GM19043 (cell line): ENCODE measurements around the gene GPX3.
A peak's percentile ranks its signal among the peaks of the same experiment; 100 is the strongest.

Source experiments
- ATAC-seq: cut with Tn5 transposase; IDR thresholded peaks from one replicate; pipeline ENCODE4 v1.9.1; 2021; ENCODE audit warnings: low read depth; ENCODE audit not compliant: unreplicated experiment

GPX3 gene

DNA sequence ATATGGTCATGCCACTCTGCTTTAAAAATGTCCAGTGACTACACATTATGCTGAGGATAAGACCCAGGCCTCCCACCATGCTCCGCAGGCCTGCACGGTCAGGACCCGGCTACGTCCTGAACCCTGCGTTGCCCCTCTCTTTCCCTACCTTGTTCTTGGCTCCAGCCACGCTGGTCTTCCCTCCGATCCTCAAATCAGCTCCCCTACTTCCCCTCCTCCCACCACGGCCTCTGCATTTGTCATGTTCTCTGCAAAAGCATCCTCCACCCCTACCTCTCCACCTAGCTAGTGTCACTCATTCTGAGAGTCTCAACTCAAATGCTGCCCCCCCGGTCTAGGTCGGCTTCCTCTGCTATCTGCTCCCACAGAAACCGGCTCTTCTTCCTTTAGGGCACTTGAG is 11.2 kb downstream of the GPX3 start:
- no peak for ATAC-seq

DNA sequence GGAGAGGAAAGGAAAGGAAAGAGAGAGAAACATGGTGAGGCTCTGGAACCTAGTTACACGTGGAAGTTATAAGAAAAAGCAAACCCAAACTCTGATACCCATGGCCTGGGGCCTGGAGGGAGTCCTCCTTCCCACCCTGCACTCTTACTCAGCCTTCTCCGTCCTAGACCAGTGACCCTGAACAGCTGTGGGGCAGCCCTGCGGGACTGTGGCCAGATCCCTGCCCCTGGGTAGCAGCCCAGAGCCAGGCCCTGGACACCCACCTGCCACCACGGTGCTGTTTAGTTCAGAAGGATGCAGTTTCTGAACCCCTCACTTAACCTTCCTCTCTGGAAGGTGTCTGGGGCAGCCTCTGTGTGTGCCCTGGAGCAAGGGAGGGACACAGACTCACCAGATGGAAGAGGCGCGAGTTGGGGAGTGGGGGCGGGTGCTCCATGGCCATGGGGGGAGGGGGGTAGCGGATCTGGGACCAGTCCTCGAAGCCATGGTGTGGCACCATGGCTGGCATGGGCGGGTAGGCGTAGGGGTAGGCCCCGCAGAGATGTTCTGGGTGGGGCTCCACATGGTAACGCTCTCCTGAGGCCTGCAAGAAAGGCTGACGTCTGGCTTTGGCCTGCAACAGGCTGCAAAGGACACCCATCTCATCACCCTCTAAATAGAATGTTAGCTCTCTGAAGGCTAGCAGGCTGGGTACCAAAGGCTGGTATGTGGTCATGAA is 13.0 kb downstream of the GPX3 start:
- no peak for ATAC-seq

DNA sequence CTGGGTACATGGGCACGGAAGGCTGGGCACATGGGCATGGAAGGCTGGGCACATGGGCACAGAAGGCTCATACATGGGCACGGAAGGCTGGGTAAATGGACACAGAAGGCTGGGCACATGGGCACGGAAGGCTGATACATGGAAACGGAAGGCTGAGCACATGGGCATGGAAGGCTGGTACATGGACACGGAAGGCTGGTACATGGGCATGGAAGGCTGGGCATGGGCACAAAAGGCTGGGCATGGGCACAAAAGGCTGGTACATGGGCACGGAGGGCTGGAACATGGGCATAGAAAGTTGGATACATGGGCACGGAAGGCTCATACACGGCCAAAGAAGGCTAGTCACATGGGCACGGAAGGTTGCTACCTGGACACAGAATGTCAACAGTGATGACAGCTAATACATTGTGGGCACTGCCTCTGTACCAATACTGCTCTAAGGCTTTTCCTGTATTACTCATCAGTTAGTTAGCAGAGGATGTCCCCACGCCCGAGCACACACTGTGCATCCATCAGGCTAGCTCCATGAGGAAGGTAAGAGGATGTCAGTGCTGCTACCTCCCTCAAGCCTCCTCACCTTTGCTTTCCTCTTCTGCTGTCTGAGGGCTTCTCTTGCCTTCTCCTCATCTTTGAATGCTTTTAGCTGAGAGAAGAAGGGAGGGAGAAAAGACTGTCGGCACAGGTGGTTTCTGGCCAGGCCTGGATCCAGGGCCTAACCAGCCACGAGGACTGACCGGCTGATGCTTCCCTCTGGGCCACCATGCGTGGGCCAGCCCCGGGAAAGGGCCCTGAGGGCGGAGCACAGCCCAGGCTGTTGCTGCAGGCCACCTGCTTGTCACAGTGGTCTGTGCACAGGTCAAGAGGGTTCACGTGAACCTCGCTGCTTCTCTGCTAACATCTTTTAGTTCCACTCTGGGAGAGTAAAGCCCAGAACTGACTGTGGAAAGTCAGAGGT is 14.3 kb downstream of the GPX3 start:
- no peak for ATAC-seq

DNA sequence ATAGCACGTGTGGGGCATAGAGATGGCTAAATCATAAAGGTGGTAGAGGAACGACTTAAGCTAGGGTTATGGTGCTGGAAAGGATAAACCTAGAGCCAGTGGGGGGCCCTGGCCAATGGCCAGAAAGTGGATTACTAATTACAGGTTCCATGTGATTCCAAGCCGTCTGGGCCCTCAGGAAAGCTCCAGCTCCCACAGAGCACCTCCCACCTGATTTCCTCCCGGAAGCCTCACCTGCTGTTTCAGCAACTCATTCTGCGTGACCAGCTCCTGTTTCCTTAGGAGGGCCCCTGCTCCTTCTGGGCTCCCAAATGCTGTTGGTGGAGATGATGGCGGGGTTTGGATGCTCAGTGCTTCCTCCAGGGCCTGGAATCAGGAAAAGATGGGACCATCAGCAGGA is 16.2 kb downstream of the GPX3 start:
- no peak for ATAC-seq

DNA sequence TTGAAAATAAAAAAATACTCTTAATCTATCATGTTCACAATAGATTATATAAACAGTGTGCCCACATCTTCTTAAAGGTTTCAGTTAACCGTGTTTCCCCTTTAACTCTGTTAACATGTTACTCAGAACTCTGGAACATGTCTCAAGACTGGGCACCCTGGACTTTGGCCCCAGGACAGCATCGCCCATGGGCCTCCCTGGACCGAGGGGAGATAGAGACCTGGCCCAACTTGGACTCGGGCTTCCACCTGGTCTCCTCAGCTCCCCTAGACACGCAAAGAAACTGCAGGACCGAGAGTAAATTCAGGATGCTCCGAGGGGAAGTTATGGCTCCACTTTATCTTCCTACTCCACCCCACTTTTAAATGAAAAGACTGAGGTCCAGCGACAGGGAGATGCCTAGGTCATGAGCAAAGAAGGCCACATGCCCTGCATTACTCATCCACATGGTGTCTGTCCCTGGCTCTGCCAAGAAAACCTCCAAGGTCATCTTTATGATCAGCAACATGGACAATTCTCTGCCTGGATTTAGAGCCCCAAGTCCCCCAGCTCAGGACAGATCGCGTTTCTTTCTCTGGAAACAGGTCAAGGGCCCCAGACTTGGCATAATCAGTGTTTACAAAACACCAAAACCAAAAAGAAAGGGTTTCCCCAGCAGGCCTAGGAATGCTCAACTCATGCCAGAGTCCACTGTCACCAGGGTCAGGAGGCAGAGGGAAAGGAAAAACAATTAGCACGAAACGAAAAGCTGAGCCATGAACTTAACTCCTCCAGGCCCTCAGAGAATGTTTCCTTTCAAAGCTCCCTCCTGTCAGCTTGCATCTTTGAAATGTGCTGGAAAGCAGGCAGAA is 17.4 kb downstream of the GPX3 start:
- no peak for ATAC-seq

DNA sequence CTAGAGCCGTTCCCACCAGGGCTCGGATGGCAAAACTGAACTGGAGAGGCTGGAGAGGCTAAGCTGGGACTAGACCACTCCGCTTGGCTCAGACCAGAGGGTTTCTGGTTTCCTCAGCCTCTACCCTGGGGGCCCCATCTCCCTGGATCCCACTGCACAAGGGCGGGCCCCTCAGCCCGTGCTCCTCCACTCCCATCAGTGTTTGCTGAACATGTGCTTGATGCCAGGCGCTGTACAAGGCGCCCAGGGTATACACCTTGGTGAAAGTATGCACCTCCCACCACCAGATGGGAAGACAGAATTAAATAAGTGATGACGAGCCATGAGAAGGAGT is 18.0 kb downstream of the GPX3 start:
- no peak for ATAC-seq

DNA sequence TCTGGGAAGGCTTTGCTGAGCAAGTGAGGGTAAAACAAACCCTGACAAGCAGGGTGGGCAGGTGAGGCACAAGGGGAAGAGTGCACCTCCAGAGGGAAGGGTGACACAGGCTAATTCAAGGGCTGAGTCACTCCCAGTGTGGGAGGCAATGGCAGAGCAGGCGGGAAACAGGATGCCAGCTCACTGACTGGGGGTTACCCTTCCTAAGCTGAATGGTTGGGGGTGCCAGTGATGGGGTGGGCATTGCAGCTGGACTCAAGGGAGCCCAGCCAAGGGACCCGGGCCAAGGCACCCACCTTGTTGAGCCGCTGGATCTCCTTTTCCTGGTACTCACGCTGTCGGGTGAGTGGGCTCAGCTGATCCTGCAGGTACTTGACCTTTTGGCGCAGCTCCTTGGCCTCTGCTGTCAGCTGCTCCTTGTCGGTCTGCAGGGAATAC is 18.4 kb downstream of the GPX3 start:
- ATAC-seq: no peak

DNA sequence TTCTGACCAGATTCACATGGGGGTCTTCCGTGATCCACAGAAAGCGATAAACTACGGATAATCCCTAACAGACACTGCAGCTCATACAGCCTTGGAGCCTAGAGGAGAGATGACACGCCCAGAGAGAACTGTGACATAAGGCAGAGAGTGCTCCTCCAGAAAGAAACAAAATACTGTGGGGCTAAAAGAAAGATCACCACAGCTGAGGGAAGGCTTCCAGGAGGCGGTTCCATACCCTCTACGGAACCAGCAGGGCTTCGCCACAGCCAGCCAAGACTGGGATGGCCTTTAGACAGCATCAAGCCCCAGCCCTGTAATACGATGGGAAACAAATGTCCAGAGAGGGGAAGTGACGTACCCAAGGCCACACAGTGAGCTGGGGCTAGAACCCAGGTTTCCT is 19.3 kb downstream of the GPX3 start:
- ATAC-seq: no peak

DNA sequence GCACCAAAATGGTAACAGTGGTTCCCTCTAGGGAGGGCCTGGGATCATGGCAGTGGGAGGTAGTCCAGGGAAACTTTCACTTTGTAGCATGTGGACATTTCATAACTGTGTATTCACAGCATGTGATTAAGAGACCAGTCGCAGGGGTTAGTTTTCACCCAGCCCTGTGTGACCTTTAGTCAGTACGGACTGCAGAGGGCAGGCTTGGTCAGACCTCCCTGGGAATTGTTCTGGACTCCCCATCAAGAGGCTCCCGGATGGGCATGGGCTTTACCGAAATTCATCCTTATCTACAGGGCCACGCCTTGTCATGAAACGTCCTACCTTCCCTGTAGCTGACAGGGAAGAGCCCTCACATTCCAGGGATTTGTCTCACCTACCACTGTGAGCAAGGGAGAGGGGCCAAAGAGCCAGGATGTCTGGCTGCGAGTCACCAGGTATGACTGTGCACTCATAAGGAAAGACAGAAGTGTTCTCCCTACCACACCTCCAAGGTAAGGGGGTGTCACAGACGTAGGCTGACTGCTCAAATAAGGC is 19.9 kb downstream of the GPX3 start:
- ATAC-seq: no peak

DNA sequence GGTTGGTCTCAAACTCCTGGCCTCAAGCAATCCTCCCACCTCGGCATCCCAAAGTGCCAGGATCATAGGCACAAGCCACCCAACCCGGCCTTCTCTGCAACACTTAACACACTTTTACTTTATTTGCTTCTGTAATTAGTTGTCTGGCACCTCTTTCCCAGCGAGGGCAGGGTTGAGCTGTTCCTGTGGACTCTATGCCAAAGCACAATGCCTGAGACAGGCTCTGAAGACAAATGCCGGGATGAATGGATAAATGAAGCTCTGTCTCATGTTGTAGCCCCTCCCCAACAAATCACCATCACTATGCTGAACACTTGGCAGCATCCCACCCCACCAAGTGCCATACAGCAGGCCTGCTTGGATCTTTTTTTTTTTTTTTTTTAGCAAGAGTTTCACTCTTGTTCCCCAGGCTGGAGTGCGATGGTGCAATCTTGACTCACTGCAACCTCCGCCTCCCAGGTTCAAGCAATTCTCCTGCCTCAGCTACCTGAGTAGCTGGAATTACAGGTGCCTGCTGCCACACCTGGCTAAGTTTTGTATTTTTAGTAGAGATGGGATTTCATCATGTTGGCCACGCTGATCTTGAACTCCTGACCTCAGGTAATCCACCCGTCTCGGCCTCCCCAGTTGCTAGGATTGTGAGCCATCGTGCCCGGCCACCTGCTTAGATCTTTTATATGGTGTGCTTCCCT is 21.3 kb downstream of the GPX3 start:
- ATAC-seq: no peak

DNA sequence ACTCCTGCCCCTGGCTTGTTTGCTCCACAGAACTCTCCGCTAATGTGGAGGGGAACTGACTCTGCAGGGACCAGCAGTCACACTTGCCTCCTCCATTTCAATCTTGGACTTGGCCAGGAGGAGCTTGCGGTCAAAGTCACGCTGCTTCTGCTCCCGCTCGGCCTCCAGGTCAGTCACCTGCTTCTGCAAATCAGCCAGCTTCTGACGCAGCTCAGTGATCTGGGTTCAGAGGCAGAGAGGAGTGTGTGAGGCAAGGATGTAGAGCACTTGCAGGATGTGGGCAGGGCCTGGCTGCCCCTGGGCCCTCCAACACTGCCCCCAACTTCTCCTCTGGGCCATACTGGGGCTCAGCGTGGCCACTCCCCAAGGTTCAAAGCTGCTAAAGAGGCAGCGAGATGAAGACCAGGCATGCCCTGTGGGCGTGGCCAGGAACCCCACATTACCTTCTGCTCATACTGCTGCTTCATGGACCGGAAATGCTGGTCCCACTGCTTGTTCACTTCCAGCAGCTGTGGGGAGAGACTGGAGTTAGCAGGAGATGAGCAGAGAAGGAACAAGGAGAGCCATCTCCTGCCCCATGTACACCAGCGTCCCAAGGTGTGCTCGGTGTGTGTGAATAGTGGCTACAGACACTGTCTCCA is 22.2 kb downstream of the GPX3 start:
- ATAC-seq: no peak

DNA sequence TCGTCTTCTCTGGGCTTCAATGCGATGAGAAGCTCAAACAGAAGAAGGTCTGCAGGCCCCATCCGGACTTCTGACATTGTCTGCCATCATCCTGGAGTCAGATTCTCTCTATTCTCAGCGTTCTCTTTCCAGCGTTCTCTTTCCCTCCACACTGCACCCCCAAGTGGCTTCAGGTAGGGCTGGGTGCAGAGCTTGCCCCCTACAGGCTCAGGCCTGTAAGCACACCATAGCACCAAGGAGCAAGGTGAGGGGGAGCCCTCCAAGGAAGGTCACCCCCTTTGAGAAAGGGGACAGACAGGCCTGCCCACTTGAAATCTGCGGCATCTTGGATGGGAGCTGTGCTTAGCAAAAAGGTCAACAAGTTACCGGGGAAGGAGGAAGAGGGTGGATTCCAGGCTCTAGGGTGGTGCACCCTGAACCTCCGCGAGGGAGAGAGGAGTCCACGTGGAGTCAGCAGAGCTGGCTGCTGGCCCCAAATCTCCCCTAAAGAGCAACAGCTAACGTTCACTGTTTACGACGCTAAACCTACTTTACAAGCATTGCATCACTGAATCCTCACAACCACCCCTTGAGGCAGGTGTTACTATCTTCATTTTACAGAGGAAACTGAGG is 27.5 kb downstream of the GPX3 start:
- ATAC-seq: peak; percentile 53

DNA sequence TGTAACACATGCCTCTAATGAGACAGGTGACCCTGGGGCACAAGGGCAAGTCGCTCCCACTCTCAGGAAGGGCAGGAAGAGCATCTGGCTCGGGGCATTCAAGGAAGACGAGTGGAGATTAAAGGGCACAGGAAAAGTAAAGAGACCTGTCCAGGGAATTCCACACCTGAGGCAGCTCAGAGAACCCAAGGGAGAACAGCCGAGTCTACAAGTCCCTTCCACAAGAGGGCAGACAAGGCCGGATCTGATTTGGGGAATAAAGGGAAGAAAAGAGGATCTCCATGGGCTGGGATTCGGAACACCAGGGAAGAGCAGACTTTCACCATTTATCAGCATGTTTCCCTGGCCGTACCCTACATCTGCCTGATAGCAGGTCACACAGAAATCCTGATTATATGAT is 28.1 kb downstream of the GPX3 start:
- ATAC-seq: no peak

DNA sequence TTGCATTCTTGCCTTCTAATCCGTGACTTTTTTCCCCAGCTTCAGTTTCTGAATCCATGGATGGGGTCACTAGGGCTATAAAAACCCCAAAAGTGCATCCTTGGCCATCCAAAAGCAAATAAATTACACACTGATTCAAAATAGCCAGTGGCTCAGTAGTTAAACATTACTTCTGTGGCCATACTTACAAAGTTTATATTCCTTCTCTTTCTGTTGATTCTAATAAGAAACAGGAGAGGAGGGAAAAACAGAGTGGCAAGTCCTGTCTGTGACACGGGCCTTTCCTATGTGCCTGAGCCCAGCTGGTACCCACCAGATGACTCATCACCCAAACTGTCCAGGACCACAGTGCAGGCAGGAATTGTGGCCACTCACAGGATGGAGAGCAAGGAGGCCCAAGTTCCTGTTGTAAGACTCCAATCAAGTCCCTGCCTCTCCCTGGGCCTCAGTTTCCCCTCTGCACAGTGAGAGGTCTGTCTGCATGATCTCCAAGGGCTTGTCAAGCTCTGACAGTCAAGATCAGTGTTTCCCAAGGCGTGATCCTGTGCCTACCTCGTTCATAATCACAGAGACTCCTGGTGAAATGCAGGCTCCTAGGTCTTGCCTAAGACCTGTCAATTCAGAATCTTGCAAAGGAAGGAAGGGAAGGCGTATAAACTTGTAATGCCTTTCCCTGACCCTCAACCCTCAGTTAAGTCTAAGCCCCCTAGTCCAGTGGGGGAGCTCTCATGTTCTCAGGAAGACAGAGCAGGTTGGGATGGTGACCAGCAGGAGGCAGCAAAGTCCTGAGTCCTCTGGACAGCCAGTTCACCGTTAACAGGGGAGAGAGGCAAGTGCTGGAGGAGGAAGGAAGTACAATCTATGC is 30.9 kb downstream of the GPX3 start:
- peak; percentile 77 for ATAC-seq

DNA sequence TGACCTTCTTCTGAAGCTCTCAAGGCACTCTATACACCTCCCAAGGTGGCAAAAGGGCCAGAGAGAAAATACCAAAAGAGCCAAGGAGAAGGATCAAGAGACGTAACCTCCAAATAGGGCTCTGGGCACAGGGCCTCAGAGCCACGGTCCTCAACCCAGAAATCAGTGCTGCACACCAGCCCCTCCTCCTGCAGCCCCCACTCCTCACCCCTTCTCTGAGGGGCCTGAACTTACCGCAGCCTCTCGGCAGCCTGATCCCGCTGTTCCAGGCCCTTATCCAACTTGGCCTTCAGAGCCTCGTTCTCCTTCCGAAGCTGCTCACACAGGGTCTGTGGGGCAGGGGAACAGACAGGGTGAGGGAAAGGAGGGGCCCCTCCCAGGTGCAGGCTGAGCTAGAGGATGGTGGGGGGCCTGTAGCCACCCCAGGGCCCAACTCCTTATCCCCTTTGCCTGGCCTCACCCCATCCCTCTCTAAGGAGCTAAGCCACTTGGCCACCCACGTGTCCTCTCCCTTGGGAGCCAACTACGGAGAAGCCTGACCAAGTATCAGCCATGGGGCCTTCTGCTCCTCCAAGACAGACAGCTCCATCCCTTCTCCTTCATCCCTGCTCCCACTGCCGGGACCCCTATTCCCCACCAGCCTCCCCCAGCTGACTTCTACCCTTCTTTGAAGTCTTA is 31.7 kb downstream of the GPX3 start:
- ATAC-seq: no peak

DNA sequence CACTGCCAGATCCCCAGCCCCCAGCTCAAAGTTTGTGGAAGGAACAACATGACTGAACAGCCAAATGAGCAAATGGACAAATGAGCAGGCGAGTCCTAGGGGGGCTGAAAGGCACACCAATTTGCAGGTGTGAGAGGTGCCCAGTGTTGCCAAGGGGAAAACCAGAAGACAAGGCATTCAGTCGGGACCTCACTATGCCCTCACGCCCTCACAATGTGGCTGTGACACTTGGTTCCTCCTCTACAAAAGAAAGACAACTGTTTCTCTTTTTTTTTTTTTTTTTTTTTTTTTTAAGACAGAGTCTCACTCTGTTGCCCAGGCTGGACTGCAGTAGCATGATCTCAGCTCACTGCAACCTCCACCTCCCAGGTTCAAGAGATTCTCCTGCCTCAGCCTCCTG is 32.4 kb downstream of the GPX3 start:
- ATAC-seq: no peak

DNA sequence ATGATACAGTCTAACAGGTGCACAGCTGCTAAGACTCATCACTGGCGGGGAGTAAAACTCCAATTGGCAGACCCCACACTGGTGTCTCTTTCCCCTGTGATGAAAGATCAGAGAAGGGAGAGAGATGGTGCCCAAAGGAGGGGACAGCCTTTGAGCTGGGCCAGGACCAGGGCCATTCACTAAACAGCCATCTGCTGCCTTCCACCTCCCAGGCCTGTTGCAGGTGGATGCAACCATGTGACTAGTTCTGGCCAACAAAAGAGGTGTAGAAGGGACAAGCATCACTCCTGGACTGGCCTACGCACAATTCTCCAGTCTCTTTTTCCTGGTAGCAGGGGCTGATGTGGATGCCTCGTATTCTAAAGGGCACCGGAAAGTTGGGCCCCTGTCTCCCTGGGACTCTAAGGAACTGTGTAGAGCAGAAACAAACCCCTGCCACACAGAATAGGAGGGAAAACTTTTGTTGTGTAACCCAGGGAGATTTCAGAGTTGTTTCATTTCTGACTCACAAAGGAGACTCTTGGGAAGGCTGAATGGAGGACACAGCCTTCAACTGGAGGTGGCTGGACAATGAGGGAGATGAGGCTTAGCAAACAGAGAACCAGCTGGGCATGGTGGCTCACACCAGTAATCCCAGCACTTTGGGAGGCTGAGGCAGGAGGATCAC is 33.5 kb downstream of the GPX3 start:
- ATAC-seq: no peak
